K562 (cell line): ENCODE results near the gene STX2. TPM values are rescaled to one million over a fixed set of nuclear protein-coding genes. Genes with fewer than 3 reads are reported as not detected.
"Not testable (repeated sequence)": the region's sequence is repeated elsewhere in the genome, so short reads cannot be mapped to it uniquely, and the experiment has no call there.

Source experiments
- ATAC-seq: fragments of 200-7000 bp; cut with Tn5 transposase; 3 replicates; pipeline ENCODE4 v1.9.1; 2020; ENCODE audit warnings: moderate library complexity
- BruUV-seq: library from RNA; stranded (reverse); fragments of 400-500 nt; replicated peaks from 2 replicates; lab custom pipeline; 2021; lab: Mats Ljungman, UMichigan
- CTCF ChIA-PET: fragments of 300-600 bp; formaldehyde crosslinking; extraction: SDS; loops from one replicate; lab custom pipeline; 2021; ENCODE audit warnings: low intra/inter-chr PET ratio; lab: Yijun Ruan, JAX
- POLR2A ChIA-PET: fragments of 300-600, 350-650 bp; sonication (Branson Sonifier 250); formaldehyde crosslinking; extraction: SDS; loops from one replicate; lab custom pipeline; 2021; ENCODE audit warnings: antibody characterized with exemption, inconsistent platforms; lab: Yijun Ruan, JAX
- DNase-seq, 4 experiments: peaks; one replicate each; pipeline versions ENCODE4 v3.0.0 to v3.0.0-alpha.2; 2011 to 2018; ENCODE audit warnings: low spot score in 3 of 4, mixed read lengths in 3 of 4; ENCODE audit errors: extremely low read depth in 1 of 4
- FAIRE-seq: peaks from 2 replicates; lab custom pipeline; 2011; peaks lifted over from hg19 to GRCh38; lab: Jason Lieb, UNC
- H2AFZ ChIP-seq: 2 replicates; pipeline ENCODE4 v1.6.0; 2011; ENCODE audit warnings: low read depth, low read length, control low read depth, inconsistent platforms
- H3K27ac ChIP-seq: fragments of 200-600 bp; 3 replicates; pipeline ENCODE4 v1.8.0; 2011; ENCODE audit warnings: low read depth, mild to moderate bottlenecking, control low read depth, inconsistent platforms, low read length, moderate library complexity, mixed read lengths; ENCODE audit errors: extremely low read depth
- H3K27me3 ChIP-seq, 2 experiments: fragments of 300-600 bp in 1 of 2; 2 replicates in 1 of 2; 3 replicates in 1 of 2; pipeline versions ENCODE4 v1.6.0 to v1.8.0; 2011; ENCODE audit warnings: inconsistent platforms in 2 of 2, low read length in 2 of 2, mild to moderate bottlenecking in 1 of 2, mixed read lengths in 1 of 2, moderate library complexity in 1 of 2; ENCODE audit not compliant: control insufficient read depth in 2 of 2, insufficient read depth in 2 of 2
- H3K36me3 ChIP-seq: fragments of 300-600 bp; 3 replicates; pipeline ENCODE4 v1.8.0; 2011; ENCODE audit warnings: mild to moderate bottlenecking, low read length, inconsistent platforms; ENCODE audit not compliant: control insufficient read depth, insufficient read depth
- H3K4me1 ChIP-seq, 2 experiments: fragments of 200-600 bp in 1 of 2; replicated peaks in 1 of 2; 2 replicates in 1 of 2; 3 replicates in 1 of 2; pipeline versions ENCODE4 v1.5.1 to v1.8.0; 2011; ENCODE audit warnings: inconsistent platforms in 2 of 2, low read length in 2 of 2, mild to moderate bottlenecking in 1 of 2, mixed read lengths in 1 of 2, moderate library complexity in 1 of 2; ENCODE audit not compliant: control insufficient read depth in 2 of 2, insufficient read depth in 2 of 2
- H3K4me2 ChIP-seq: 2 replicates; pipeline ENCODE4 v1.6.1; 2011; ENCODE audit warnings: low read length, control low read depth, inconsistent platforms, mixed read lengths; ENCODE audit not compliant: insufficient read depth
- H3K4me3 ChIP-seq: fragments of 200-600 bp; sonication (generic), shearing (Covaris generic); 2 replicates; pipeline ENCODE4 v1.5.1; 2016; ENCODE audit warnings: control low read depth, inconsistent platforms
- H3K79me2 ChIP-seq: fragments of 200-600 bp; 3 replicates; pipeline ENCODE4 v1.8.0; 2011; ENCODE audit warnings: low read length, inconsistent platforms; ENCODE audit not compliant: control insufficient read depth, insufficient read depth
- H3K9ac ChIP-seq, 2 experiments: 2 replicates each; pipeline versions ENCODE4 v1.6.0 to v1.6.1; 2011; ENCODE audit warnings: low read depth in 2 of 2, low read length in 2 of 2, control low read depth in 1 of 2, inconsistent platforms in 1 of 2, mild to moderate bottlenecking in 1 of 2, mixed read lengths in 1 of 2; ENCODE audit not compliant: insufficient read depth in 1 of 2
- H3K9me1 ChIP-seq: one replicate; pipeline ENCODE4 v1.6.0; 2011; ENCODE audit warnings: inconsistent platforms, mild to moderate bottlenecking, low read length, moderate library complexity; ENCODE audit not compliant: control insufficient read depth, insufficient read depth
- H3K9me3 ChIP-seq: replicated peaks from 2 replicates; pipeline ENCODE4 v1.5.1; 2011; ENCODE audit warnings: low read depth, low read length, inconsistent platforms; ENCODE audit not compliant: control insufficient read depth, insufficient read depth
- H4K20me1 ChIP-seq: replicated peaks from 2 replicates; pipeline ENCODE4 v1.6.1; 2011; ENCODE audit warnings: low read length, inconsistent platforms, mixed read lengths; ENCODE audit not compliant: control insufficient read depth, insufficient read depth
- BCLAF1 ChIP-seq, 2 experiments: fragments of 450-650 bp in 1 of 2; IDR thresholded peaks; 2 replicates each; pipeline ENCODE4 v1.6.1; 2011 to 2017; ENCODE audit warnings: low read depth in 2 of 2, antibody characterized with exemption in 1 of 2, borderline replicate concordance in 1 of 2, low read length in 1 of 2, mild to moderate bottlenecking in 1 of 2, mixed read lengths in 1 of 2; ENCODE audit not compliant: control insufficient read depth in 1 of 2
- WGBS: fragments of 100-300 bp; shearing (Covaris generic); methylation state at CpG from one replicate; pipeline ENCODE4 v1.1.6; 2016; ENCODE audit warnings: low coverage, mixed read lengths; ENCODE audit not compliant: insufficient coverage; ENCODE audit errors: missing lambda C conversion rate; 5-methylcytosine and 5-hydroxymethylcytosine counted together
- in situ Hi-C: fragments of 300-500 bp; cut with MboI; formaldehyde crosslinking; loops from 4 replicates; pipeline ENCODE4 v1.15.0; 2018; ENCODE audit warnings: inconsistent platforms, mixed read lengths
- intact Hi-C: fragments of 100-400 bp; cut with micrococcal nuclease; formaldehyde crosslinking; loops from 2 replicates; pipeline ENCODE4 v1.14.2; 2022
- polyA plus RNA-seq, 8 experiments: library from polyadenylated mRNA; depleted of rRNA in 4 of 8; stranded (reverse) in 5 of 8; unstranded in 3 of 8; fragments of >200 nt; fragmentation: Nextera tagmentation in 2 of 8; fragmentation: Illumina TruSeq in 1 of 8; extraction: Ambion mirVana in 2 of 8; extraction: Trizol in 1 of 8; gene quantifications; 2 replicates each; pipeline versions ENCODE4 v1.2.1 to v1.2.3, GENCODE V29; 2011 to 2014; ENCODE audit warnings: inconsistent platforms in 1 of 8, missing spikeins in 1 of 8
- total RNA-seq, 7 experiments: library from RNA; depleted of rRNA in 6 of 7; stranded (reverse); fragments of >200 nt in 6 of 7; fragmentation: Illumina TruSeq in 2 of 7; extraction: Trizol in 2 of 7; gene quantifications; 2 replicates each; pipeline versions ENCODE4 v1.2.1 to v1.2.3, GENCODE V29; 2011 to 2021; ENCODE audit warnings: low replicate concordance in 1 of 7

STX2 gene
- total and polyA plus RNA-seq, 9 of the 15 experiments (the other 6 are each of a cell fraction or from before 2014, with no cell fraction given): 22.2 to 54.6 (median 30.8) TPM

- H4K20me1 ChIP-seq, H3K4me2 ChIP-seq, ATAC-seq, in situ Hi-C loops, BruUV-seq, H2AFZ ChIP-seq, H3K4me3 ChIP-seq, H3K9ac ChIP-seq, H3K27me3 ChIP-seq, H3K9me1 ChIP-seq, H3K27ac ChIP-seq, DNase-seq, intact Hi-C loops, CTCF ChIA-PET, H3K9me3 ChIP-seq, FAIRE-seq: not testable (repeated sequence)
- Histone ChIP-seq H3K79me2 (peaks cover 51% of the 10 kb centered on the region), H3K36me3 (peaks cover 51% of the 10 kb centered on the region), H3K4me1 (peaks cover 34 to 41% of the 10 kb centered on the region in 2 experiments; a peak in 4 of 5 replicates)
- peak in 1 of 2 experiments; percentile 62; a peak in 1 of 4 replicates for TF ChIP-seq BCLAF1 (IDR thresholded peaks at IDR 0.05; ENCODE audit: borderline replicate concordance in 1 of 2, control insufficient read depth in 1 of 2, low read depth in 2 of 2, low read length in 1 of 2)
- WGBS: 75% methylated on average over 10 of the region's 11 CpGs
- POLR2A ChIA-PET: interaction anchor here (0.7 to 1.9 kb wide), 5 partner anchors 10 to 218 kb away, joined by 3 to 7 read pairs (median 3); no protein-coding TSS in a partner anchor
Observed at GRCh38 chr12:130875708-130876107, 36.7 kb upstream of the STX2 start.
